Liver (tissue), 9 donors: ENCODE data around the gene BRICD5. TPM values are rescaled to one million over a fixed set of nuclear protein-coding genes. Genes with fewer than 3 reads are reported as not detected.
A peak's percentile ranks its signal among the peaks of the same experiment; 100 is the strongest.

ENCODE experiments used
- DNase-seq: peaks from one replicate; pipeline ENCODE4 v3.0.0-alpha.2; 2017; ENCODE audit warnings: low spot score
- H3K27ac ChIP-seq, 2 donors: one replicate each; pipeline ENCODE4 v1.7.0; 2013; ENCODE audit warnings: inconsistent platforms in 2 of 2, low read length in 2 of 2, control low read depth in 1 of 2, low read depth in 1 of 2, mild to moderate bottlenecking in 1 of 2
- H3K27me3 ChIP-seq, 4 donors: one replicate each; pipeline versions ENCODE4 v1.6.1 to v1.7.0; 2013; ENCODE audit warnings: low read length in 3 of 4, inconsistent platforms in 1 of 4, mild to moderate bottlenecking in 1 of 4, moderate library complexity in 1 of 4; ENCODE audit not compliant: control insufficient read depth in 4 of 4, insufficient read depth in 4 of 4
- H3K36me3 ChIP-seq, 4 donors: one replicate each; pipeline versions ENCODE4 v1.6.1 to v1.7.0; 2013; ENCODE audit warnings: low read length in 3 of 4, mild to moderate bottlenecking in 3 of 4, low read depth in 1 of 4, moderate library complexity in 1 of 4; ENCODE audit not compliant: control insufficient read depth in 4 of 4, insufficient read depth in 3 of 4
- H3K4me1 ChIP-seq, 4 donors: one replicate each; pipeline versions ENCODE4 v1.6.1 to v1.7.0; 2013; ENCODE audit warnings: low read length in 3 of 4, mild to moderate bottlenecking in 3 of 4, moderate library complexity in 1 of 4; ENCODE audit not compliant: control insufficient read depth in 4 of 4, insufficient read depth in 4 of 4
- H3K4me3 ChIP-seq, 3 donors: one replicate each; pipeline versions ENCODE4 v1.6.1 to v1.7.0; 2013; ENCODE audit warnings: low read length in 3 of 3, control low read depth in 1 of 3, low read depth in 1 of 3, mild to moderate bottlenecking in 1 of 3
- H3K9ac ChIP-seq, 2 donors: one replicate each; pipeline ENCODE4 v1.7.0; 2013; ENCODE audit warnings: low read length in 2 of 2, mild to moderate bottlenecking in 2 of 2, moderate library complexity in 2 of 2, control low read depth in 1 of 2, low read depth in 1 of 2
- H3K9me3 ChIP-seq, 4 donors: one replicate each; pipeline versions ENCODE4 v1.6.1 to v1.7.0; 2013; ENCODE audit warnings: low read length in 3 of 4; ENCODE audit not compliant: control insufficient read depth in 4 of 4
- EGR1 ChIP-seq, 2 donors: IDR thresholded peaks; 2 replicates each; pipeline ENCODE4 v1.6.1; 2016 to 2018; ENCODE audit warnings: antibody characterized with exemption in 2 of 2, low read depth in 2 of 2
- FOXA1 ChIP-seq: IDR thresholded peaks from 2 replicates; pipeline ENCODE4 v1.6.1; 2016; ENCODE audit warnings: antibody characterized with exemption
- FOXA2 ChIP-seq: IDR thresholded peaks from 2 replicates; pipeline ENCODE4 v1.6.1; 2016; ENCODE audit warnings: antibody characterized with exemption
- GABPA ChIP-seq, 2 donors: IDR thresholded peaks in 1 of 2; conservative IDR thresholded peaks in 1 of 2; 2 replicates each; pipeline ENCODE4 v1.6.1; 2016; ENCODE audit warnings: antibody characterized with exemption in 2 of 2, mild to moderate bottlenecking in 1 of 2, moderate library complexity in 1 of 2
- HNF4A ChIP-seq, 2 donors: conservative IDR thresholded peaks; 2 replicates each; pipeline ENCODE4 v1.6.1; 2016; ENCODE audit warnings: antibody characterized with exemption in 2 of 2, mild to moderate bottlenecking in 2 of 2
- HNF4G ChIP-seq: IDR thresholded peaks from 2 replicates; pipeline ENCODE4 v1.6.1; 2016; ENCODE audit warnings: antibody characterized with exemption
- JUND ChIP-seq, 2 donors: IDR thresholded peaks; 2 replicates each; pipeline ENCODE4 v1.6.1; 2016; ENCODE audit warnings: antibody characterized with exemption in 2 of 2
- NR2F2 ChIP-seq: IDR thresholded peaks from 2 replicates; pipeline ENCODE4 v1.6.1; 2016; ENCODE audit warnings: antibody characterized with exemption
- RAD21 ChIP-seq, 2 donors: IDR thresholded peaks; 2 replicates each; pipeline ENCODE4 v1.6.1; 2016; ENCODE audit warnings: antibody characterized with exemption in 2 of 2, mild to moderate bottlenecking in 2 of 2
- RXRA ChIP-seq, 2 donors: IDR thresholded peaks; 2 replicates each; pipeline ENCODE4 v1.6.1; 2017 to 2018; ENCODE audit warnings: antibody characterized with exemption in 2 of 2, mild to moderate bottlenecking in 1 of 2
- TAF1 ChIP-seq: conservative IDR thresholded peaks from 2 replicates; pipeline ENCODE4 v1.6.1; 2016; ENCODE audit warnings: antibody characterized with exemption, mild to moderate bottlenecking
- YY1 ChIP-seq: IDR thresholded peaks from 2 replicates; pipeline ENCODE4 v1.6.1; 2016; ENCODE audit warnings: antibody characterized with exemption, mild to moderate bottlenecking
- WGBS: extraction: QIAGEN DNeasy Blood & Tissue Kit; methylation state at CpG from one replicate; pipeline ENCODE4 v1.1.7; 2013; 5-methylcytosine and 5-hydroxymethylcytosine counted together
- polyA plus RNA-seq, 2 donors: library from polyadenylated mRNA; stranded (reverse) in 1 of 2; unstranded in 1 of 2; fragments of 200-250 nt in 1 of 2; fragments of >200 nt in 1 of 2; fragmentation: Nextera tagmentation in 1 of 2; extraction: Ambion mirVana in 1 of 2; gene quantifications; one replicate each; pipeline versions ENCODE4 v1.2.1 to v1.2.3, GENCODE V29; 2013 to 2015
- total RNA-seq, 2 donors: library from RNA; depleted of rRNA; stranded (reverse); fragments of >200 nt; gene quantifications; one replicate each; pipeline ENCODE4 v1.2.3, GENCODE V29; 2014
- TF ChIP-seq, protein P1 (sequence below): IDR thresholded peaks from 2 replicates; pipeline ENCODE4 v1.6.1; 2016; ENCODE audit warnings: antibody characterized with exemption, mild to moderate bottlenecking
- TF ChIP-seq, protein P2 (sequence below): IDR thresholded peaks from 2 replicates; pipeline ENCODE4 v1.6.1; 2016; ENCODE audit warnings: antibody characterized with exemption
- TF ChIP-seq, protein P3 (sequence below): fragments of 150-350 bp; IDR thresholded peaks from 2 replicates; pipeline ENCODE4 v1.5.1; 2017; ENCODE audit warnings: improper control_type of control experiment, low read depth, low read length; ENCODE audit not compliant: missing input control
- TF ChIP-seq, protein P4 (sequence below): IDR thresholded peaks from 2 replicates; pipeline ENCODE4 v1.6.1; 2016; ENCODE audit warnings: antibody characterized with exemption
- TF ChIP-seq, protein P5 (sequence below): IDR thresholded peaks from 2 replicates; pipeline ENCODE4 v1.6.1; 2016; ENCODE audit warnings: antibody characterized with exemption
- donor health status: healthy.
- donor health status: healthy.
- donor health status: healthy.
- donor health status: healthy.
- donor health status: healthy.

The BRICD5 gene
- total and polyA plus RNA-seq, 4 donors, result 0.26 to 1.9 (median 1.4) TPM

DNA sequence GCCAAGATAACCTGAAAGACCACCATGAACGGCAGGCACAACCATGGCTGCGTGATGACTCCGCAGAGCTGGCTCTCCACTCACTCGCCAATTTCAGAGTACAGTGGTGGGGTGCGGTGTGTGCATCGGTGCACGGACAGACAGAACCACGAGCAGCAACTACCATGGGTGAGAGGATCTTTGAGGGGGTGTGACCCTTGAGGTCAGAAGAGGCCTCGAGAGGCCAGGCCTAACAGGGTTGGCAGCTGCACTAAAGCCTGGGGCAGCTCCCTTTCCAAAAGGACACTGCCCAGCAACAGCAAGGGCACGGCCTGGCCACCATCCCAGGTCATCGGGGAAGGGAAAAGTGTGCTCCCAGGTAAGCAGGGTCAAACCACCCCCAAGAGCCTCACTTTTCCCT, 42.6 kb upstream of the BRICD5 start:
- no peak overlapping the region for H3K27ac ChIP-seq
- DNase-seq, result no peak
- no peaks in the 10 kb centered on the region for H3K27me3 ChIP-seq
- H3K4me3 ChIP-seq, result no peak overlapping the region
- H3K9ac ChIP-seq, result no peak overlapping the region
- H3K4me1 ChIP-seq, result peaks cover 6 to 40% (median 37%) of the 10 kb centered on the region in 4 donors
- TF ChIP-seq RXRA (IDR thresholded peaks at IDR 0.05), result peak in 1 of 2 donors; percentile 14
- no peak for TF ChIP-seq HNF4G
- no peaks in the 10 kb centered on the region for H3K9me3 ChIP-seq
- 66% methylated on average over 11 of the region's 11 CpGs for WGBS
- peaks cover 4 to 40% (median 21%) of the 10 kb centered on the region in 4 donors for H3K36me3 ChIP-seq

DNA sequence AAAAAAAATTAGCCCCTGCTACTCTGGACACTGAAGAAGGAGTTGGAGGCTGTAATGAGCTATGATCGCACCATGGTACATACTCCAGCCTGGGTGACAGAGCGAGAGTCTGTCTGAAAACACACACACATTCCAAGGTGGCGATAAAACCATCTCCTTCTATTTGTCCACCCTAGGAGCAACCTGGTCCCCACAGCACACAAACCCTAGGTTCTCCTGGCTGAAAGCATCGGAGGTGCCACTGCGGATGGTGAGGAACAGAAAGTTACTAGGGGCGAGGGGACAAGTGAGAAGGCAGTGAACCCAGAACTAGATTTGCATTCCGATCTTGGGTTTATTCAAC, 42.1 kb upstream of the BRICD5 start:
- Histone ChIP-seq H3K27ac (no peak overlapping the region), H3K27me3 (no peaks in the 10 kb centered on the region), H3K9ac (no peak overlapping the region), H3K36me3 (peaks cover 3 to 35% (median 18%) of the 10 kb centered on the region in 4 donors), H3K9me3 (no peaks in the 10 kb centered on the region), H3K4me3 (no peak overlapping the region), H3K4me1 (peaks cover 6 to 40% (median 37%) of the 10 kb centered on the region in 4 donors)
- 96% methylated on average over 7 of the region's 7 CpGs for WGBS
- TF ChIP-seq, protein P1, sequence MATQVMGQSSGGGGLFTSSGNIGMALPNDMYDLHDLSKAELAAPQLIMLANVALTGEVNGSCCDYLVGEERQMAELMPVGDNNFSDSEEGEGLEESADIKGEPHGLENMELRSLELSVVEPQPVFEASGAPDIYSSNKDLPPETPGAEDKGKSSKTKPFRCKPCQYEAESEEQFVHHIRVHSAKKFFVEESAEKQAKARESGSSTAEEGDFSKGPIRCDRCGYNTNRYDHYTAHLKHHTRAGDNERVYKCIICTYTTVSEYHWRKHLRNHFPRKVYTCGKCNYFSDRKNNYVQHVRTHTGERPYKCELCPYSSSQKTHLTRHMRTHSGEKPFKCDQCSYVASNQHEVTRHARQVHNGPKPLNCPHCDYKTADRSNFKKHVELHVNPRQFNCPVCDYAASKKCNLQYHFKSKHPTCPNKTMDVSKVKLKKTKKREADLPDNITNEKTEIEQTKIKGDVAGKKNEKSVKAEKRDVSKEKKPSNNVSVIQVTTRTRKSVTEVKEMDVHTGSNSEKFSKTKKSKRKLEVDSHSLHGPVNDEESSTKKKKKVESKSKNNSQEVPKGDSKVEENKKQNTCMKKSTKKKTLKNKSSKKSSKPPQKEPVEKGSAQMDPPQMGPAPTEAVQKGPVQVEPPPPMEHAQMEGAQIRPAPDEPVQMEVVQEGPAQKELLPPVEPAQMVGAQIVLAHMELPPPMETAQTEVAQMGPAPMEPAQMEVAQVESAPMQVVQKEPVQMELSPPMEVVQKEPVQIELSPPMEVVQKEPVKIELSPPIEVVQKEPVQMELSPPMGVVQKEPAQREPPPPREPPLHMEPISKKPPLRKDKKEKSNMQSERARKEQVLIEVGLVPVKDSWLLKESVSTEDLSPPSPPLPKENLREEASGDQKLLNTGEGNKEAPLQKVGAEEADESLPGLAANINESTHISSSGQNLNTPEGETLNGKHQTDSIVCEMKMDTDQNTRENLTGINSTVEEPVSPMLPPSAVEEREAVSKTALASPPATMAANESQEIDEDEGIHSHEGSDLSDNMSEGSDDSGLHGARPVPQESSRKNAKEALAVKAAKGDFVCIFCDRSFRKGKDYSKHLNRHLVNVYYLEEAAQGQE, result no peak
- TF ChIP-seq YY1 (no peak), FOXA1 (no peak), JUND (IDR thresholded peaks at IDR 0.05) (no peak), RAD21 (IDR thresholded peaks at IDR 0.05) (no peak), TAF1 (no peak), FOXA2 (no peak), EGR1 (IDR thresholded peaks at IDR 0.05; ENCODE audit: low read depth in 2 of 2) (no peak), HNF4A (conservative IDR thresholded peaks at IDR 0.05) (no peak), GABPA (IDR thresholded peaks at IDR 0.05 in 1 of 2, conservative IDR thresholded peaks at IDR 0.05 in 1 of 2) (no peak), NR2F2 (no peak)
- TF ChIP-seq, protein P2, sequence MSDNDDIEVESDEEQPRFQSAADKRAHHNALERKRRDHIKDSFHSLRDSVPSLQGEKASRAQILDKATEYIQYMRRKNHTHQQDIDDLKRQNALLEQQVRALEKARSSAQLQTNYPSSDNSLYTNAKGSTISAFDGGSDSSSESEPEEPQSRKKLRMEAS, result no peak
- TF ChIP-seq, protein P3, sequence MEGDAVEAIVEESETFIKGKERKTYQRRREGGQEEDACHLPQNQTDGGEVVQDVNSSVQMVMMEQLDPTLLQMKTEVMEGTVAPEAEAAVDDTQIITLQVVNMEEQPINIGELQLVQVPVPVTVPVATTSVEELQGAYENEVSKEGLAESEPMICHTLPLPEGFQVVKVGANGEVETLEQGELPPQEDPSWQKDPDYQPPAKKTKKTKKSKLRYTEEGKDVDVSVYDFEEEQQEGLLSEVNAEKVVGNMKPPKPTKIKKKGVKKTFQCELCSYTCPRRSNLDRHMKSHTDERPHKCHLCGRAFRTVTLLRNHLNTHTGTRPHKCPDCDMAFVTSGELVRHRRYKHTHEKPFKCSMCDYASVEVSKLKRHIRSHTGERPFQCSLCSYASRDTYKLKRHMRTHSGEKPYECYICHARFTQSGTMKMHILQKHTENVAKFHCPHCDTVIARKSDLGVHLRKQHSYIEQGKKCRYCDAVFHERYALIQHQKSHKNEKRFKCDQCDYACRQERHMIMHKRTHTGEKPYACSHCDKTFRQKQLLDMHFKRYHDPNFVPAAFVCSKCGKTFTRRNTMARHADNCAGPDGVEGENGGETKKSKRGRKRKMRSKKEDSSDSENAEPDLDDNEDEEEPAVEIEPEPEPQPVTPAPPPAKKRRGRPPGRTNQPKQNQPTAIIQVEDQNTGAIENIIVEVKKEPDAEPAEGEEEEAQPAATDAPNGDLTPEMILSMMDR, result no peak
- TF ChIP-seq, protein P4, sequence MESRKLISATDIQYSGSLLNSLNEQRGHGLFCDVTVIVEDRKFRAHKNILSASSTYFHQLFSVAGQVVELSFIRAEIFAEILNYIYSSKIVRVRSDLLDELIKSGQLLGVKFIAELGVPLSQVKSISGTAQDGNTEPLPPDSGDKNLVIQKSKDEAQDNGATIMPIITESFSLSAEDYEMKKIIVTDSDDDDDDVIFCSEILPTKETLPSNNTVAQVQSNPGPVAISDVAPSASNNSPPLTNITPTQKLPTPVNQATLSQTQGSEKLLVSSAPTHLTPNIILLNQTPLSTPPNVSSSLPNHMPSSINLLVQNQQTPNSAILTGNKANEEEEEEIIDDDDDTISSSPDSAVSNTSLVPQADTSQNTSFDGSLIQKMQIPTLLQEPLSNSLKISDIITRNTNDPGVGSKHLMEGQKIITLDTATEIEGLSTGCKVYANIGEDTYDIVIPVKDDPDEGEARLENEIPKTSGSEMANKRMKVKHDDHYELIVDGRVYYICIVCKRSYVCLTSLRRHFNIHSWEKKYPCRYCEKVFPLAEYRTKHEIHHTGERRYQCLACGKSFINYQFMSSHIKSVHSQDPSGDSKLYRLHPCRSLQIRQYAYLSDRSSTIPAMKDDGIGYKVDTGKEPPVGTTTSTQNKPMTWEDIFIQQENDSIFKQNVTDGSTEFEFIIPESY, result no peak
- TF ChIP-seq, protein P5, sequence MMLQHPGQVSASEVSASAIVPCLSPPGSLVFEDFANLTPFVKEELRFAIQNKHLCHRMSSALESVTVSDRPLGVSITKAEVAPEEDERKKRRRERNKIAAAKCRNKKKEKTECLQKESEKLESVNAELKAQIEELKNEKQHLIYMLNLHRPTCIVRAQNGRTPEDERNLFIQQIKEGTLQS, result no peak
- no peak for DNase-seq
